Esophagus squamous epithelium (tissue), 4 donors: ENCODE data around the gene VAT1L.

Experiments
- CTCF ChIP-seq, 6 experiments: fragments of 450-650 bp in 4 of 6; fragments of 200-600 bp in 2 of 6; sonication (generic) in 2 of 6; IDR thresholded peaks; one replicate each; pipeline ENCODE4 v1.5.1; 2016 to 2019; ENCODE audit warnings: antibody characterized with exemption in 6 of 6, mild to moderate bottlenecking in 4 of 6, moderate library complexity in 4 of 6
- POLR2A ChIP-seq, 4 donors: fragments of 450-650 bp; IDR thresholded peaks; one replicate each; pipeline ENCODE4 v1.6.1; 2017; ENCODE audit warnings: antibody characterized with exemption in 4 of 4, mild to moderate bottlenecking in 4 of 4, moderate library complexity in 3 of 4

DNA sequence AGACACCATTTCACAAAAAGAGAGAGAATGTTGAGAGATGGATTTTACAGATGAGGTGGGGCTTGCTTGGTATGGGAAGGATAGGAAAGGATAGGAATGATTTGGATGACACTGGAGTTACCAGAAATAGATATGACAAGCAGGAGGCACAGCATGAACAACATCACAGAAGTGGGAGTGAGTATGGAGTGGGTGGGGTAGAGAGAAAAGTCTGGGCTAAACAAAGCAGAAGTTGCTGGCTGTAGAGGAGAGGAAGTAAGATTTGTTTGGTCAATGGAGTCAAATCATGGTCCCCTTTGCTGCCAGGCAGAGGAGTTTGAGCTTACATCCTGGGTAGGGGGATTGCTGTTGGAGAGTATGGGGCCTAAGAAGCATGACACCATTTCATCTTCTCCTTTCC is 101.7 kb downstream of the VAT1L start:
- TF ChIP-seq CTCF (IDR thresholded peaks at IDR 0.05) (no peak), POLR2A (IDR thresholded peaks at IDR 0.05) (no peak)
